Stimulated activated CD4-positive, alpha-beta T cell treated with anti-CD3 and anti-CD28 coated beads, Interleukin-15, amount 100 ng/mL, for 1 hour (primary cell): Measurements from ENCODE around the gene GFI1B.
"Not testable (repeated sequence)": the region's sequence is repeated elsewhere in the genome, so short reads cannot be mapped to it uniquely, and the experiment has no call there.

Experiments
- DNase-seq, 2 donors: peaks; one replicate each; pipeline ENCODE4 v3.0.0-alpha.2; 2020; ENCODE audit warnings: low read depth in 1 of 2, low spot score in 1 of 2

The GFI1B gene

GRCh38 chr9:132967908-132968307, 10.6 kb upstream of the GFI1B start:
- not testable (repeated sequence) for DNase-seq

- DNase-seq, result no peak
Measured at GRCh38 chr9:132969783-132970182, 8.7 kb upstream of the GFI1B start.

- DNase-seq, result no peak
Measured at GRCh38 chr9:132970324-132971062, 8.0 kb upstream of the GFI1B start.

DNA sequence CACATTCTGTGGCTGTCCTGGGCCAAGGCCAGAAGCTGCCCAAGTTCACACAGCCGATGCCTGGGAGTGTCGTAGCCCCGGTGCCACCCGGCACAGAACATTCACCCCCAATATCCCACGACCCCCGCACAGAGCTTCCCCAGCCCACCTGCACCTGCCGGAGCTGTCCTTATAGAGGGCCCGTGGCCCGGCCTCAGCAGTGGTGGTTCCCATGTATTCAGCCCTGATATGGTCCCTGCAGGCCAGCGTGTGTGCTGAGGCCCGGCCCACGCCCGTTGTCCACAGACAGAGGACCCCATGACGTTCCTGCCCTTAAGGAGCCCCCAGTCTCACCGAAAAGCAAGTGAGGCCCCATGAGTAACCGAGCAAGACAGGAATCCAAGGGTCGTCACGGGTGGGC, 5.3 kb upstream of the GFI1B start:
- no peak for DNase-seq

- no peak for DNase-seq
Measured at GRCh38 chr9:132973713-132974112, 4.8 kb upstream of the GFI1B start.

GRCh38 chr9:132975961-132976360, 2.5 kb upstream of the GFI1B start:
- DNase-seq, result no peak

DNA sequence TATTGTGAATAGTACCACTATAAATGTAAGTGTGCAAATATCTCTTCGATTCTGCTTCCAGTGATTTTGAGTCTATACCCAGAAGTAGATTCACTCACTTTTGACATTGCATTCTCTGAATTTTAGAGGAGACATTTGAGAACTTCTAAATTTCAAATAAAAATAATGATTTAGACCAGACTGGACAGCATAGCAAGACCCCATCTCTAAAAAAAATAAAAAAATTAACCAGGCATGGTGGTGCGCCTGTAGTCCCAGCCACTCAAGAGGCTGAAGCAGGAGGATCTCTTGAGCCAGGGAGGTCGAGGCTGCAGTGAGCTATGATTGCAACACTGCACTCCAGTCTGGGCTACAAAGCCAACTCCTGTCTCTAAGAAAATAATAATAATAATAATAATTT, 1.9 kb upstream of the GFI1B start:
- DNase-seq, result no peak

DNA sequence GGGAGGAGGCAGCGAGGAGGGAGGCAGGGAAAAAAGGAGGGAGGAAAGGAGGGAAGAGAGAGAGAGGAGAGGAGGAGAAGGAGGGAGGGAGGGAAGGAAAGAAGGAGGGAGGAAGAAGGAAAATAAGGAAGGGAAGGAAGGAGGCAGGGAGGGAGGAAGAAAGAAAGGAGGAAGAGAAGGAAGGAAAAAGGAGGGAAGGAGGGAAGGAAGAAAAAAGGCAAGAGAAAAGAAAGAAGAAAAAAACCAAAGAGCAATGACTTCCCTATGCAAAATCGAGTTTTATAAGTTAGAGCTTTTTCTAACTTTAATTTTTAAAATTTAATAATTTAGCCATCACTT, 413 bp upstream of the GFI1B start:
- DNase-seq, result no peak

DNA sequence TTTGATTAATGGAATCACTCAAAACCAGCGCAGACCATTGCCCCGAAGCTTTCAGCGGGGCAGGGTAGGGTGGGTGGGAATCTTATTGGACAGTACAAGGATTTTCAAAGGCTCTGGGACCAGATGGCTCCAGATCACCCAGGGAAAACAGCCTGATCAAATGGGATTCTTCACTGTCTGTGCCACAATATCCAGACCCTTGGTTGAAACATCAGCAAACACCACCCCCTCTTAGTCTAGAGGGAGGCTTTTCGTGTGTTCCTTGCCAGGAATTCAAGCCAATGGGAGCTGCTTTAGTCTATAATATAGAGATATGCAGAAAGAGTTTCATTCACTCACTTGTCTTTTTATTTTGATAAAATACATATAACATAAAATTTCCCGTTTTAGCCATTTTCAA, 1.7 kb downstream of the GFI1B start:
- DNase-seq, result no peak

- no peak for DNase-seq
Measured at GRCh38 chr9:132982458-132982857, 4.0 kb downstream of the GFI1B start.

GRCh38 chr9:132983491-132984201, 5.2 kb downstream of the GFI1B start:
- DNase-seq, result no peak

GRCh38 chr9:132984202-132985070, 5.9 kb downstream of the GFI1B start:
- no peak for DNase-seq

- DNase-seq, result no peak
Measured at GRCh38 chr9:132985071-132985350, 6.5 kb downstream of the GFI1B start.

- no peak for DNase-seq
Measured at GRCh38 chr9:132985489-132985888, 7.0 kb downstream of the GFI1B start.

DNA sequence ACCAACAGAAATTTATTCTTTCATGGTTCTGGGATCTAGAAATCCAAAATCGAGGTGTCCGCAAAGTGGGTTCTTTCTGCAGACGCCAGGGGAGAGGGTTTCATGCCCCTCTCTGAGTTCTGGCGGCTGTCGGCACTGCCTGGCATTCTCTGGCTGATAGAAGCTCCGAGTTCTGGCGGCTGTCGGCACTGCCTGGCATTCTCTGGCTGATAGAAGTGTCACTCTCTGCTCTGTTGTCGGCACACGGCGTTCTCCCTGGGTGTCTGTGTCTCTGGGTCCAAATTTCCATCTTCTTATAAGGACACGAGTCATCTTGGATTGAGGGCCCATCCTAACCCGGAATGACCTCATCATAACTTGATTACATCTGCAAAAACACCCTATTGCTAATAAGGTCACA, 7.6 kb downstream of the GFI1B start:
- DNase-seq, result no peak

DNA sequence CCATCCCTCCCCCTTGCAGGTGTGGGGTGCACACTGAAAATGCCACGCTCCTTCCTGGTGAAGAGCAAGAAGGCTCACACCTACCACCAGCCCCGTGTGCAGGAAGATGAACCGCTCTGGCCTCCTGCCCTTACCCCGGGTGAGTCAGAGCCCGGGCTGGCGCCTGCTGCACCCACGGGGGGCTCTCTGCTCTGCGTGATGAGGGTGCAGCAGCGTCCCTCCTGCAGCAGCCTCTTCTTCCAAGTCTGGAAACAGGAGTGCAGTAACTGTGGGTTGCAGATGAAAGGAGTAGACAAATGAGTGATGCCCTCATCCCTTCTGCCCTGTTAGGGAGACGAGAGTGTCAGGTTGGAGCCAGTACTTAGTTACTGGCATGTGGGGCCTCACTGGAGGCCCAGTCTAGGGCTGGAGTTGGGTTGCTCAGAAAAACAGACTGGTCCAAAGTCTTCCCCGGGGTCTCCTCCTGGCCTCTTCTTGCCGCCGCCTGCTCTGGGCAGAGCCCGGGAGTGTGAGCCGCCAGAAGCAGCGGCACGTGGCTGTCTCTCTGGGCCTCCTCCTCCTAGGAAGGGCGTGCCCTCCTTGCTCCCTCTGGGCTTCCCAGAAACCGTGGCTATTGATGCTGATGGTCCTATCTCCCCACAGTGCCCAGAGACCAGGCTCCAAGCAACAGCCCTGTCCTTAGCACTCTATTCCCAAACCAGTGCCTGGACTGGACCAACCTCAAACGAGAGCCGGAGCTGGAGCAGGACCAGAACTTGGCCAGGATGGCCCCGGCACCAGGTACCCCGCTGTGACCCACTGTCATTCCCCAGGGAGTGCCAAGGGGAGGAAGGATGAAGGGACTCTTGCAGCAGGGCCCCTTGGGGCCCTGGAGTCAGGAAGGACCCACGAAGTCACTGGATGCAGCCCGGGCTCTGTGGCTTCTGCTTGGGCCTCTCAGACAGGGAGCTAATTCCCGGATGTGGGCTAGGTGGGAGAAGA, 8.4 kb downstream of the GFI1B start:
- DNase-seq, result no peak

DNA sequence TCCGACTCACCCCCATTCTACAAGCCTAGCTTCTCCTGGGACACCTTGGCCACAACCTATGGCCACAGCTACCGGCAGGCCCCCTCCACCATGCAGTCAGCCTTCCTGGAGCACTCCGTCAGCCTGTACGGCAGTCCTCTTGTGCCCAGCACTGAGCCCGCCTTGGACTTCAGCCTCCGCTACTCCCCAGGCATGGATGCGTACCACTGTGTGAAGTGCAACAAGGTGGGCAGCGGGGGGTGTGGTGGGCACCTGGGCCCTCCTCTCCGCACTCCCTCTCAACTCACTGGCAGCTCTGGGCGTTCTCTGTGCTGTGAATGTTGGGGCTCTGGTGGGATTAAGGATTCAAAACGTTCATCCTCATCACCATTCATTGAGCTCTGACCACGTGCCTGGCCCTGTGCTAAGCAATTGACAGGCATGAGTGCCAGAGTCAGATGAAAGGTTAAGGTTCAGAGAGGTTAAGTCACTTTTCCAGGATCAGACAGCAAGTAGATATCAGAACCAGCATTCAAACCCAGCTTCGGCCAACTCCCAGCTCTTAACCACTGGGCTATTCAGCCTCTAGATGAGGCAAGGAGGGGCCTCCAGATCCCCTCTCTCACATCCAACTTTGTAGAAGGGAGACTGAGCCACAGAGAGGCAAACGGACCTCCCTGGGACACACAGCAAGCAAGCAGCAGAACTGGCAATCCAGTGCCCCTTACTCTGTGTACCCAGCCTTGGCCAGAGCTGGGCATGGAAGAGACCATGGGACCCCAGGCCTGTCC, 9.9 kb downstream of the GFI1B start:
- DNase-seq, result no peak

- DNase-seq, result no peak
Measured at GRCh38 chr9:132989014-132989310, 10.5 kb downstream of the GFI1B start.

DNA sequence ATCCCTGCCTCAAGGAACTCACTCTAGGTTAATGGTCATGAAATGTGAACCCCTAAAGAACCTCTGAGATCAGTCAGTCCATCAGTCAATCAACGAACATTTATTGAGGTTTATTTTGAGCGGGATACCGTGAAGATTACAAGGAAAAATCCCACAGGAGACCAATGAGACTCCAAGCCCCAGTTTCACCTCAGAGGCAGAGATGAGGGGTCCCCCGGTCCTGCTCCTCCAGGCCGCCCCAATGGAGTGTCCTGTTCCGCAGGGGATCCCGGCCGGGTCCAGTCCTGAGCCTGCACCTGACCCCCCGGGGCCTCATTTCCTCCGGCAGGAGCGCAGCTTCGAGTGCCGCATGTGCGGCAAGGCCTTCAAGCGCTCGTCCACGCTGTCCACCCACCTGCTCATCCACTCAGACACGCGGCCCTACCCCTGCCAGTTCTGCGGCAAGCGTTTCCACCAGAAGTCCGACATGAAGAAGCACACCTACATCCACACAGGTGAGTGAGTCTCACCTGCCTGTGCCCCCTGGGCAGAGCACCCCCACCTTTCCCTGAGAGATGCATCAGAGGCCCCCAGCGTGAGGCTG, 11.0 kb downstream of the GFI1B start:
- DNase-seq, result no peak

GRCh38 chr9:132989998-132990557, 11.6 kb downstream of the GFI1B start:
- not testable (repeated sequence) for DNase-seq
